Measurements from ENCODE around the gene SLC25A38.

The SLC25A38 gene

GRCh38 chr3:39412668-39413260 lies 29.6 kb downstream of the SLC25A38 start:
- TF ChIP-seq, protein P1, sequence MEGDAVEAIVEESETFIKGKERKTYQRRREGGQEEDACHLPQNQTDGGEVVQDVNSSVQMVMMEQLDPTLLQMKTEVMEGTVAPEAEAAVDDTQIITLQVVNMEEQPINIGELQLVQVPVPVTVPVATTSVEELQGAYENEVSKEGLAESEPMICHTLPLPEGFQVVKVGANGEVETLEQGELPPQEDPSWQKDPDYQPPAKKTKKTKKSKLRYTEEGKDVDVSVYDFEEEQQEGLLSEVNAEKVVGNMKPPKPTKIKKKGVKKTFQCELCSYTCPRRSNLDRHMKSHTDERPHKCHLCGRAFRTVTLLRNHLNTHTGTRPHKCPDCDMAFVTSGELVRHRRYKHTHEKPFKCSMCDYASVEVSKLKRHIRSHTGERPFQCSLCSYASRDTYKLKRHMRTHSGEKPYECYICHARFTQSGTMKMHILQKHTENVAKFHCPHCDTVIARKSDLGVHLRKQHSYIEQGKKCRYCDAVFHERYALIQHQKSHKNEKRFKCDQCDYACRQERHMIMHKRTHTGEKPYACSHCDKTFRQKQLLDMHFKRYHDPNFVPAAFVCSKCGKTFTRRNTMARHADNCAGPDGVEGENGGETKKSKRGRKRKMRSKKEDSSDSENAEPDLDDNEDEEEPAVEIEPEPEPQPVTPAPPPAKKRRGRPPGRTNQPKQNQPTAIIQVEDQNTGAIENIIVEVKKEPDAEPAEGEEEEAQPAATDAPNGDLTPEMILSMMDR (IDR thresholded peaks at IDR 0.05) = no peak

DNA sequence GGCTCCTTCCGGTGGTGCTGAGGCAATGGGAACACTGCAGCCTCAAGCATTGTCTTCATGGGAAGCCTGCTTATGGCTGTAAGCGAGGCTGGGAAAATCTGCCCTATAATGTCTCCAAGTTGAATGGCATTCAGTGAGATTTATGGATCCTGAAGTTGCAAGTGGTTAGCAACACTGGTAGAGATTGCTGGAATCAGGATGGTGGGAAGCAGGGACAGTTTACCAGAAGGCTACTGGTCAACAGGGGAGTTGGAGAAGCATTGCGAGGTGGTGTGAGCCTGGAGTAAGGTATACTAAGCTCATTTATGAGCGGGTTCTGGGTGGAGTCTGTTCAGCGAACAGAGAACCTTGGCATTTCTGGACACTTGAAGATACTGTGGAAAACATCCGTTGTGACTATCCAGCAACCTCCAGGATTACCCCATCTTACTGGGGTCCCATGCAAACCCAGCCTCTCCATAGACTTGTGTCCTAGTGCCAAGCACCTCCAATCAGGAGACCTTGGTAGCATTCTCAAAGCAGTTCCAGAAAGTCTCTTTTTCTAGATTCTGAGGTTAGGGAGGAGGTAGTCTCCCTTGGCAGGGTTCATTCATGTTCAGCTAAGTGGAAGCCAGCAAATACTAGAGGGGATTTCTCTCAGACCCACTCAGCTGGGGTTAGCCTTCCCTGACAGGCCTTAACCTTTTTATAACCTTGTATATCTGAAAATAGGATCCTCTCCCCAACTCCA lies 30.7 kb downstream of the SLC25A38 start:
- TF ChIP-seq, protein P1 (IDR thresholded peaks at IDR 0.05) = no peak

DNA sequence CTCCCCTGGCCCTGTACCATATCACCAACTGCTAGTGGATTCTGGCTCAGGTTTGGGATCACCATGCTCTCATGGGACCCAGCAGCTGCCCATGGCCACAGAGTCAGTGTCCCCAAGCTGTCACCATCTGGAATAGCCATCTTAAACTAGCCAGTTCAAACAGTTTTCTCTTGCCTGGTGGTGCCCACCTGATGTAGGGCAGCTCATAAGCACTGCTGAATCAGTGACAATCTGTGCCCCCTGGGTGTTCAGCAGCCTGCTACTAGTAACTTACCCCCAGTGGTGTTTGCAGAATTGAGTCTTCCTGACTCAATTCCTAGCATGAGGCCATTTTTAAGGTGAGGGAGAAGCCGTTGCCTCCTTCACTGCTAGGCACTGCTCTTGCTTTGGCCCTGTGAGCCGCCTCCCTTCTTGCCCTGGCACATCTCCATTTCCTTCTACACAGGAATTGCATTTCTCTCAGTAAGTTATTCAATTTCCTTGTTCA lies 31.3 kb downstream of the SLC25A38 start:
- TF ChIP-seq, protein P1 (IDR thresholded peaks at IDR 0.05) = no peak

- TF ChIP-seq, protein P1 (IDR thresholded peaks at IDR 0.05) = no peak
Observed at GRCh38 chr3:39415983-39416382, 32.8 kb downstream of the SLC25A38 start.

DNA sequence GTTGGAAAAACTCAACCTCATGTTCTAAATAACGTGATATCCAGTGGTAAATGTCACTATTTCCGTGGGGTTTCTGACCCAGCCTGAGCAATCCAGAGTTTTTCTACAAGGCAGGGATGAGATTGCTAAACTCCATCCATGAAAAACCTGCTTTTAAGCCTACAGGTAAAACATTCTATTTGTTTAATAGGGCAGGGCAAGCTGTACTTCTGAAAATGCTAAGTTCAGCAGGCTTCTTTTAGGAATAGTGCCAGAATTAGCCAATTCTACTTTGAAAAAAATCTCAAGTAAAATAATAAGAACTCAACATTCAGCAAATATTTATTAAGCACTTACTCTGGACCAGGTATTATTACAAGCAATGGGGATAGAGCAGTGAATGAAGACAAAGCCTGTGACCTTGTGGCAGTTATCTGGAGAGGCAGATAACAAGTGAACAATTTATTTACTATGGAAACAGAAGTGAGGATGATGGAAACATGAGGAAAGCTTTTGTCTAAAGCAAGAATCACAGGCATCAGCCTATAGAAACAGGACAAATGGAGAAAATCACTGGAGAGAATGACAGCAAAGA lies 36.7 kb downstream of the SLC25A38 start:
- TF ChIP-seq, protein P1 (IDR thresholded peaks at IDR 0.05) = no peak

DNA sequence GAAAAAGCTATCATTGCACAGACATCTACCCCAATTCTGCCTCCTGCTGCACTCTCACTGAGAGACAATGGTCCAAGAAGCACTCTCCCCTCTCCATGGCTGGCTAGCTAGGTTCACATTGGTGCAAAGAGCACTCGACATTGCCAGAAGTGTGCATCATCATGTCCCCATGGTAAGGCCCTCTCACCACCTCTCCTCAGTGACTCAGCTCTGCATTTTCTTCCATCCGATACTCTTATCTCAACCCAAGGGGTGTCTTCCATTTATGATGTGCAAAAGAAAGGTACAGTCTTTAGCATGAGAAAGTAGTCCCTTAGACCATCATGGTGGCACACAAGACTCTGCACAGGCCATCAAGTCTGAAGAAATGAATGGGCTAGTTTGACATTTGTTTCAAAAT lies 37.4 kb downstream of the SLC25A38 start:
- TF ChIP-seq, protein P1 (IDR thresholded peaks at IDR 0.05) = no peak

DNA sequence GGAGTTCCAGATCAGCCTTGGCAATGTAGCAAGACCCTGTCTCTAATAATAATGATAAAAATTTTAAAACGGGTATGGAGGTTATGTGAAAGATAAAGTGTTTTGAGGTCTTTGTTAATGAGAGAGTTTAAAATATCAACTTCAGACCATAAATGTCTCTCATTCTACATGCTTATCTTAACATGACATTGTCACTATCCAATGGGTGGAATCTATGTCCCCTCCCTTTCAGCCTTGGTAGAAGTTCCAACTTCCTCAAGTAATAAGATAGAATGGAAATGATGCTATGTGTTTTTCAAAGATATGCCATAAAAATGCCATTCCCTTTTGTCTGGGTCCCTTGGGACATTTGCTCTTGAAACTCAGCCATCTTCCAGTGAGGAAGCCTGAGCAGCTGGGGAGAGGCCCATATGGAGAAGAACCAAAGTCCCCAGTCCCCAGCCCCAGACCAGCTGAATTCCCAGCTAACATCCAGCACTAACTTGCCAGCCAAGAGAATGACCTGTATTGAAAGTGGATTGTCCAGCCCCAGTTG lies 40.3 kb downstream of the SLC25A38 start:
- TF ChIP-seq, protein P1 (IDR thresholded peaks at IDR 0.05) = no peak
